ENCODE measurements around the gene ALDH1A2. TPM values are rescaled to one million over a fixed set of nuclear protein-coding genes. Genes with fewer than 3 reads are reported as not detected.

The ALDH1A2 gene
- total and polyA plus RNA-seq, 12 donors: 1.8 to 277 (median 8.3) TPM

DNA sequence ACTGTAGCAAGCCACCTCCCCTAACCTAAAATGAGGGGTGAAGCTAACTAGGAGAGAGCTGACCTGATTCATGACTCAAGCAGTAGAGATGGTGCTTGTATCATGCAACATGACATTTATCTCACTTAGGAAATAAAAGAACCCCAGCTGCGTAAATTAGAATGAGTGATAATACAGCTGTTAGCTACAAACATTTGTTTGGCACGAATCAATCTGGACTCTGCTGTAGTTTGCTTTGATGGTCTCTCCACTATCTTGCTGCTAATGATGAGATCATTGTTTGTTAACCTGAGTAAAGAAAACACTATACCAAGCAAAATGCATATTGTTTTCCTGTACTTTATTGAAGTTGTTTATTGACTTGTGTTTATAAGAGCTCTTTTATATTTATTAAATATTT, 92.6 kb downstream of the ALDH1A2 start:
- H3K27ac ChIP-seq: no peak overlapping the region
- H3K27me3 ChIP-seq: no peaks in the 10 kb centered on the region
- TF ChIP-seq, protein P1, sequence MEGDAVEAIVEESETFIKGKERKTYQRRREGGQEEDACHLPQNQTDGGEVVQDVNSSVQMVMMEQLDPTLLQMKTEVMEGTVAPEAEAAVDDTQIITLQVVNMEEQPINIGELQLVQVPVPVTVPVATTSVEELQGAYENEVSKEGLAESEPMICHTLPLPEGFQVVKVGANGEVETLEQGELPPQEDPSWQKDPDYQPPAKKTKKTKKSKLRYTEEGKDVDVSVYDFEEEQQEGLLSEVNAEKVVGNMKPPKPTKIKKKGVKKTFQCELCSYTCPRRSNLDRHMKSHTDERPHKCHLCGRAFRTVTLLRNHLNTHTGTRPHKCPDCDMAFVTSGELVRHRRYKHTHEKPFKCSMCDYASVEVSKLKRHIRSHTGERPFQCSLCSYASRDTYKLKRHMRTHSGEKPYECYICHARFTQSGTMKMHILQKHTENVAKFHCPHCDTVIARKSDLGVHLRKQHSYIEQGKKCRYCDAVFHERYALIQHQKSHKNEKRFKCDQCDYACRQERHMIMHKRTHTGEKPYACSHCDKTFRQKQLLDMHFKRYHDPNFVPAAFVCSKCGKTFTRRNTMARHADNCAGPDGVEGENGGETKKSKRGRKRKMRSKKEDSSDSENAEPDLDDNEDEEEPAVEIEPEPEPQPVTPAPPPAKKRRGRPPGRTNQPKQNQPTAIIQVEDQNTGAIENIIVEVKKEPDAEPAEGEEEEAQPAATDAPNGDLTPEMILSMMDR (IDR thresholded peaks at IDR 0.05): no peak
- no peak for TF ChIP-seq POLR2A (IDR thresholded peaks at IDR 0.05)
- no peak overlapping the region for H3K4me3 ChIP-seq
- intact Hi-C loops (cut with DNase I): no loop called here
- H3K36me3 ChIP-seq (replicated peaks in 1 of 2): no peaks in the 10 kb centered on the region
- WGBS, 4 donors: 58 to 81% (median 69%) methylated on average over 2 of the region's 2 CpGs
- no peaks in the 10 kb centered on the region for H3K9me3 ChIP-seq (replicated peaks in 1 of 3)
- DNase-seq: no peak
- H3K4me1 ChIP-seq (replicated peaks in 1 of 2): no peaks in the 10 kb centered on the region

DNA sequence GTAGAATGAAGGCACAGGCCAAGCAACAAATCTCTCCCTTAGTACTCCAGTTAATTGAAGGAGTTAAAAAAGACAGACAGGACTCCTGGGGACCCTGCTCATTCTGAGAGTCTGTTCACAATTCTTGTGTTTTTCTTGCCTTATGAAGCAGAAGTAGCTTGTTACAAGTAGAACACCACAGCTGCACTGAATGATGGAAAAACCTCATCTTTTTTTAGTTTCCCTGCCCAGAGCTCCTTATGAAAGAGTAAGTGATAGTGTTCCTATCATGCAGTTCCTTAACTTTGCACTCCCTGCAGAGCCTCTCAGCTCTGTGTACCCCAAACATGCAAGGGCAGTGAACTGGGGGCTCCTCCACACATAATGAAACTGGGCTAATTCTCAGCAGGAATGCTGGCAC, 95.5 kb downstream of the ALDH1A2 start:
- no peak overlapping the region for H3K4me3 ChIP-seq
- no peak for DNase-seq
- H3K4me1 ChIP-seq (replicated peaks in 1 of 2): no peaks in the 10 kb centered on the region
- TF ChIP-seq POLR2A (IDR thresholded peaks at IDR 0.05): no peak
- TF ChIP-seq, protein P1 (IDR thresholded peaks at IDR 0.05): no peak
- no peaks in the 10 kb centered on the region for H3K27me3 ChIP-seq
- no peak overlapping the region for H3K27ac ChIP-seq
- no peaks in the 10 kb centered on the region for H3K36me3 ChIP-seq (replicated peaks in 1 of 2)
- intact Hi-C loops (cut with DNase I): no loop called here
- H3K9me3 ChIP-seq (replicated peaks in 1 of 3): no peaks in the 10 kb centered on the region

DNA sequence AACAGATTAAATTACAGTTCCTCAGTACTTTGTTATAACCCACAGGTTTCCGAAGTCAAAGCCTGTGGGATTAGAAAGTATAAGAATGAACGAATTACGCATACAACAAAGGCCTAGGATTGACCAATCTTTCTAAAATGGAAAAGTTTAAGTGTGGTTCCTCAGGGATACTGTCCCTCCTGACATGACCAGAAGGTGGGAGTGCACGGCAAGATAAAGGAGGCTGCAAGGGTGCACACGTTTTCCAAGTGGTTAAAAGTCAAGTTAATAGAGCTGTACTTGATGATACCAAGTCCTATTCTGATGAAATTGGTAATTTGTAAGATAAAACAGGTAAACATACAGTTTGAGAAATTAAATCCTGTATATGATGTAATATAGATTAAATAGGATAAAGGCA, 96.2 kb downstream of the ALDH1A2 start:
- no peaks in the 10 kb centered on the region for H3K9me3 ChIP-seq (replicated peaks in 1 of 3)
- intact Hi-C loops (cut with DNase I): no loop called here
- H3K27me3 ChIP-seq: no peaks in the 10 kb centered on the region
- no peak overlapping the region for H3K4me3 ChIP-seq
- no peaks in the 10 kb centered on the region for H3K4me1 ChIP-seq (replicated peaks in 1 of 2)
- no peak for DNase-seq
- WGBS, 4 donors: 72 to 81% (median 74%) methylated on average over 5 of the region's 5 CpGs
- TF ChIP-seq, protein P1 (IDR thresholded peaks at IDR 0.05): no peak
- TF ChIP-seq POLR2A (IDR thresholded peaks at IDR 0.05): no peak
- no peak overlapping the region for H3K27ac ChIP-seq
- H3K36me3 ChIP-seq (replicated peaks in 1 of 2): no peaks in the 10 kb centered on the region

DNA sequence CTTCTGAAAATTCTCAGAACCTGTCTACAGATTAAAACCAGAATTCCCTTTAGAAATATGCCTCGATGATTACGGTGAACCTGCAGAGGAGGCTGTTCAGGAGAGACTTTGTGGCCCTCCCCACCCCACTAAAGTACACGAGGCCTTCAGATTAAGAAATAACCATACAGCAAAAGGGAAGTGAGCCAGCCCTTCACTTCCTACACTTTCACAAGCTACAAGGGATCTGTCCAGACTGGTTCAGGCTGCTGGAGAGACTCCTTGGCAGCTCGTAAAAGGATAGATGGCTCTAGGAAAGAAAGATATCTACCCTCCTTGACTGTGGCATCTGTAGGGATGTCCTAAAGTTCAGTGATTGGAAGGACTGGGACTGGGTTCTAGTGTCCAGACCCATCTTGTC, 102.6 kb downstream of the ALDH1A2 start:
- intact Hi-C loops (cut with DNase I): no loop called here
- no peaks in the 10 kb centered on the region for H3K36me3 ChIP-seq (replicated peaks in 1 of 2)
- H3K4me3 ChIP-seq: no peak overlapping the region
- no peaks in the 10 kb centered on the region for H3K27me3 ChIP-seq
- H3K4me1 ChIP-seq (replicated peaks in 1 of 2): no peaks in the 10 kb centered on the region
- TF ChIP-seq, protein P1 (IDR thresholded peaks at IDR 0.05): no peak
- DNase-seq: no peak
- no peak overlapping the region for H3K27ac ChIP-seq
- 73 to 88% (median 83%) methylated on average over 4 of the region's 4 CpGs for WGBS, 4 donors
- no peaks in the 10 kb centered on the region for H3K9me3 ChIP-seq (replicated peaks in 1 of 3)

All from adrenal gland (tissue), 12 donors.